ENCODE results near the gene SHF. TPM values are rescaled to one million over a fixed set of nuclear protein-coding genes. Genes with fewer than 3 reads are reported as not detected.

The SHF gene
- total RNA-seq, 1 experiment from 2014 or later = 21.7 TPM

DNA sequence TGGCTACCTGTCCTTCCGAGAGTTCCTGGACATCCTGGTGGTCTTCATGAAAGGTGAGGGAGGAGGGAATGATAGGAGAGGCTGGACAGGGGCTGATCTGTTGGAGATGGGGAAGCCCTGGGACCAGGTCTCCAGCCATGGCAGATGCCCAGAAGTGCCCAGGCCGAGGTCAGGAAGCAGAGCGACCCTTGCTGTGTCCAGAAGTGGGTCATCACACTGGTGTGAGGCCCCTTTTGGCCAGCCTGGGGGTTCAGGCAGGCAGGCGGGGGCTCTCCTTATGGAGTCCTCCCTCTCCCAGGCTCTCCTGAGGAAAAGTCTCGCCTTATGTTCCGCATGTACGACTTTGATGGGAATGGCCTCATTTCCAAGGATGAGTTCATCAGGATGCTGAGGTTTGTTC is 40.2 kb downstream of the SHF start:
- H3K4me3 Mint-ChIP-seq = no peak overlapping the region
- H2BK12ac ChIP-seq (ENCODE audit: insufficient read length, low read depth, low read length) = no peak overlapping the region
- H4K5ac ChIP-seq (ENCODE audit: insufficient read length, low read depth, low read length) = no peak overlapping the region

More for the DNA sequence above, 40.2 kb downstream of the SHF start:
- no peak overlapping the region for H3K27ac ChIP-seq (ENCODE audit: insufficient read length, low read depth, low read length)
- Mint-ChIP-seq H3K27me3 (ENCODE audit: low read depth) (peaks cover 31% of the 10 kb centered on the region), H3K36me3 (ENCODE audit: insufficient read depth in 1 of 3, low read depth in 3 of 3) (no peaks in the 10 kb centered on the region), H3K27ac (no peak overlapping the region), H3K9me3 (no peaks in the 10 kb centered on the region), H3K4me1 (peaks cover 5 to 7% of the 10 kb centered on the region in 2 experiments; a peak in 3 of 4 replicates)
- H2AK5ac ChIP-seq (ENCODE audit: insufficient read length, low read length) = no peak overlapping the region
- no peak overlapping the region for H3K18ac ChIP-seq (ENCODE audit: insufficient read length, low read depth, low read length)
- no peak overlapping the region for H4K8ac ChIP-seq (replicated peaks; ENCODE audit: insufficient read length, low read depth, low read length)
- H3K79me2 ChIP-seq (ENCODE audit: insufficient read depth, low read length) = no peaks in the 10 kb centered on the region
- H3T11ph ChIP-seq (ENCODE audit: low read length) = no peak overlapping the region
- no peak overlapping the region; the same call in 1 of the 2 replicates for H3K14ac ChIP-seq (ENCODE audit: insufficient read depth, low read length)
- no peak overlapping the region for H3K56ac ChIP-seq (ENCODE audit: insufficient read length, low read depth, low read length)
- H2BK15ac ChIP-seq (ENCODE audit: low read depth, low read length) = no peak overlapping the region
- no peak overlapping the region for H4K91ac ChIP-seq (ENCODE audit: insufficient read length, low read depth, low read length)
- no peaks in the 10 kb centered on the region for H3K4me1 ChIP-seq (ENCODE audit: insufficient read depth, low read length)
- no peaks in the 10 kb centered on the region for H4K20me1 ChIP-seq (ENCODE audit: control insufficient read depth, insufficient read depth, insufficient read length)
- no peaks in the 10 kb centered on the region for H3K79me1 ChIP-seq (ENCODE audit: insufficient read depth, low read depth, low read length, poor library complexity, severe bottlenecking)
- H2BK20ac ChIP-seq (ENCODE audit: low read depth, low read length, poor library complexity, severe bottlenecking) = no peak overlapping the region
- no peaks in the 10 kb centered on the region for H3K9me3 ChIP-seq (ENCODE audit: control insufficient read depth, low read depth, low read length)
- H3K27me3 ChIP-seq (ENCODE audit: insufficient read depth, low read length) = no peaks in the 10 kb centered on the region
- H3K4ac ChIP-seq (ENCODE audit: low read depth, low read length) = no peak overlapping the region
- no peaks in the 10 kb centered on the region for H3K23me2 ChIP-seq (ENCODE audit: insufficient read length, low read depth, low read length, poor library complexity, severe bottlenecking)
- no peak overlapping the region for H3K23ac ChIP-seq (ENCODE audit: insufficient read length, low read depth, low read length)
- no peak overlapping the region for H3K9ac ChIP-seq (ENCODE audit: extremely low read depth, insufficient read length, low read length)
- no CpG with 5 or more reads among the region's 7 CpGs for WGBS (ENCODE audit: extremely low coverage, insufficient read length, low lambda C conversion rate)
- no peak overlapping the region for H2BK120ac ChIP-seq (ENCODE audit: low read depth, low read length, poor library complexity, severe bottlenecking)
- TF ChIP-seq, protein P1, sequence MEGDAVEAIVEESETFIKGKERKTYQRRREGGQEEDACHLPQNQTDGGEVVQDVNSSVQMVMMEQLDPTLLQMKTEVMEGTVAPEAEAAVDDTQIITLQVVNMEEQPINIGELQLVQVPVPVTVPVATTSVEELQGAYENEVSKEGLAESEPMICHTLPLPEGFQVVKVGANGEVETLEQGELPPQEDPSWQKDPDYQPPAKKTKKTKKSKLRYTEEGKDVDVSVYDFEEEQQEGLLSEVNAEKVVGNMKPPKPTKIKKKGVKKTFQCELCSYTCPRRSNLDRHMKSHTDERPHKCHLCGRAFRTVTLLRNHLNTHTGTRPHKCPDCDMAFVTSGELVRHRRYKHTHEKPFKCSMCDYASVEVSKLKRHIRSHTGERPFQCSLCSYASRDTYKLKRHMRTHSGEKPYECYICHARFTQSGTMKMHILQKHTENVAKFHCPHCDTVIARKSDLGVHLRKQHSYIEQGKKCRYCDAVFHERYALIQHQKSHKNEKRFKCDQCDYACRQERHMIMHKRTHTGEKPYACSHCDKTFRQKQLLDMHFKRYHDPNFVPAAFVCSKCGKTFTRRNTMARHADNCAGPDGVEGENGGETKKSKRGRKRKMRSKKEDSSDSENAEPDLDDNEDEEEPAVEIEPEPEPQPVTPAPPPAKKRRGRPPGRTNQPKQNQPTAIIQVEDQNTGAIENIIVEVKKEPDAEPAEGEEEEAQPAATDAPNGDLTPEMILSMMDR (conservative IDR thresholded peaks at IDR 0.05) = no peak
- DNase-seq = no peak
- H2AFZ ChIP-seq (ENCODE audit: low read length) = no peak overlapping the region
- H2BK5ac ChIP-seq (ENCODE audit: insufficient read length, low read length) = no peak overlapping the region
- no peak overlapping the region for H3K4me2 ChIP-seq (ENCODE audit: insufficient read depth, insufficient read length, low read length)
